GM12892 (cell line): ENCODE measurements around the gene EMC1.
A peak's percentile ranks its signal among the peaks of the same experiment; 100 is the strongest.
"Not testable (repeated sequence)": the region's sequence is repeated elsewhere in the genome, so short reads cannot be mapped to it uniquely, and the experiment has no call there.

Experiments used
- DNase-seq: peaks from one replicate; pipeline ENCODE4 v3.0.0; 2011; ENCODE audit not compliant: insufficient read length
- FAIRE-seq: peaks from 2 replicates; lab custom pipeline; 2011; peaks lifted over from hg19 to GRCh38; lab: Jason Lieb, UNC
- POLR2A ChIP-seq: IDR thresholded peaks from 2 replicates; pipeline ENCODE4 v1.6.1; 2011; ENCODE audit warnings: low read depth, low read length, control low read depth
- POLR2AphosphoS5 ChIP-seq: IDR thresholded peaks from 2 replicates; pipeline ENCODE4 v1.6.1; 2011; ENCODE audit warnings: low read depth, low read length, control low read depth
- TAF1 ChIP-seq: IDR thresholded peaks from 2 replicates; pipeline ENCODE4 v1.6.1; 2011; ENCODE audit warnings: low read depth, mild to moderate bottlenecking, control low read depth, low read length, borderline replicate concordance

EMC1 gene

DNA sequence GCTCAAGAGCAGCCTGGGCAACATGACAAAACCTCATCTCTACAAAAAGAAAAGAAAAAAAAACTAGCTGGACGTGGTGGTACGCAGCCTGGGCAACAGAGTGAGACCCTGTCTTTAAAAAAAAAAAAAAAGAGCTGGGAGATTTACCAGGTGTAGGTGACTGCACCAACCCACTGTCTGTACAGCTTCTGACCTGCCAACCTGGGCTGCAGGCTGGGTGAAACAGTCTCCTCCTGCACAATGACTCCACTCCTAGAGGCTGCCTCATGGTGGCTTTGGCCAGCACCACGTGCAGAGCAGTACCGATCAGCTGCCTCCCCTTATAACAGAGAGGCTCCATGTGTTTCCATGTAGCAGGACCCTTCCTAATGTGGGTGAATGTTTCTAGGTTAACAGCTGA lies 4.0 kb upstream of the EMC1 start:
- TF ChIP-seq POLR2A = no peak
- TF ChIP-seq TAF1 = no peak
- TF ChIP-seq POLR2AphosphoS5 = no peak
- no peak for DNase-seq
- no peak for FAIRE-seq

DNA sequence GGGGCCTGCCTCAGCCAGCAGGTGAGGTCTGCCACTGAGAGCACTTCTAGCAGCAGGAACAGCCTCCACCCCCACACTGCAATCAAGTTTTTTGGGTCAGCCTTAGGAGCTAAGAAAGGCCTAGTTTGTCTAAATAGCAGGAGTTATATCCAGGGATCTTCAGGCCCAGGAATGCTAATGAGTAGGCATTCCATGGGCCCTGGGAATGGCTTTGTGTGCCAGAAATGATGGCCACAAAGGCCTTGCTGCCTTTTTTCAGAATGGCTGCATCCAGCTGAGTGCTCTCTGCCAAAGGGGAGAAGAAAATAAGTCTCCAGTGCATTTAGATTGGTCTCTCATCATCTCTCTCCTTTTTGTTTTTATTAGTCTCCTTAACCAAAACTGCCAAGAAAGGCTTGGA lies 3.1 kb upstream of the EMC1 start:
- no peak for DNase-seq
- TF ChIP-seq TAF1 = no peak
- no peak for TF ChIP-seq POLR2A
- TF ChIP-seq POLR2AphosphoS5 = no peak
- no peak for FAIRE-seq

DNA sequence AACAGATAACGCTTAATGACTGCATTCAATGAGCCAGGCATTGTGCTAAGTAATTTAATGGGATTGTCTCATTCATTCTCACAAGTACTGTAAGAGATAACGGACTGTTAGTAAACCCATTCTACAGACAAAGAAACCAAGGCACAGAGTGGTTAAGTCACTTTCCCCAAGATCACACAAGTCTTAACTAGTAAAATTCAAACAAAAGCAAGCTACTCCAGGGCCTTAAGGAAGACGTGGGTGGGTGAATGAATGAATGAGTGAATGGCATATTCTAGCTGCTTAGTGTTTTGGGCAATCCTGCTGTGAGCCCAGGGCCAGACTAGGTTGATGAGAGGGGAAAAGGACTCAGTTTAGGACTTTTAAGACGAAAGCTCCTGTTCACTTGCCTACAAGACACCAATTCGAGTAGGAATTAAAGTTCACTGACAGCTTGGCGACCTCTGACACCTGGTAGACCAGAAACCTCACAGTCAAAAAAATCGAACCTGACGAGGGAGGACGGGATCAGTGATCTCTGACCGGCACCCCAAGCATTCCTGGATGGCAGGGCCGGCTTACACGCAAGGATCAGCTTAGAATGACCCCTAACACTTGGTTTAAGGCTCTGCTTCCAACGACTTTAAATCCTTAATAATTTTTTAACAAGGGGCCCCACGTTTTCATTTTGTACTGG lies 557 bp downstream of the EMC1 start:
- TF ChIP-seq POLR2AphosphoS5 (no peak), TAF1 (no peak), POLR2A (no peak)
- FAIRE-seq (peak; percentile 69), DNase-seq (no peak)

DNA sequence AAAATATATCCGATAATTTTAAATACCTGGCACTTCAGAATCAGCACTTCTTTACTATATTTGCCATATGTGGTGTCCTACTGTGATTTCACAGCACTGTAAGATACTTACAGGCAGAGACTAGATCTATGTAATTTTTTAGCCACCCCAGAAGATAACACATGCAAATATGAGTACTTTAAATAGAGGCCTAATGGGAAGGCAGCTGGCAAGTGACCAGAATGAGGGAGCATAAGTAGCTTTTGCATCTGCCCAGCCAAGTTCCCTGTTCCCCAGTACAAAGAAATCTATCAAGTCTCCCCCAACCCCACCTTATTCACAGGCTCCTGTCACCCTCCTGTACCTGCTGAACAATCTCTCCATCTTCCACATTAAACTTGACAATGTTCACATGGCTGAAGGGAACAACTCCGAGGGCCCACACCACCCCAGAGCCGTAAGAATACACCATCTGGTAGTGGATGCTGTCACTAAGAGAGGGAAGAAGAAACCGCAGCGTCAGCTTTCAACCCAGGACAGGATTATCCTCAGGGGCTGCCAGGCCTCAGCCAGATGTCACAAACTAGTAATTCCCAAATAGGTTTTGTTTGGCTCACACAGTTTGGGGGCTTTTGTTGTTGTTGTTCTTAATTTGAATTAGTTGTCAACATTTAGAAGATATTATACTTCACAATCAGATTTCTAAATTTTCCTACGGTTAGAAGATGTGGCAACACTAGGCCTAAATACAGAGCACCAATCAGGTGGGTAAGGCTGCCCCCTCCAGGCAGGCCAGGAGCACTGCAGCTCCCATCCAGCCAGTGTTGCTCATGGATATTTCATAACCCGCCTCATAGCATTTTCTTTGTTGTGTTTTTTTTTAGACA lies 10.4 kb downstream of the EMC1 start:
- DNase-seq = peak; percentile 58
- TF ChIP-seq POLR2AphosphoS5 (no peak), TAF1 (no peak), POLR2A (no peak)
- FAIRE-seq = peak; percentile 60

DNA sequence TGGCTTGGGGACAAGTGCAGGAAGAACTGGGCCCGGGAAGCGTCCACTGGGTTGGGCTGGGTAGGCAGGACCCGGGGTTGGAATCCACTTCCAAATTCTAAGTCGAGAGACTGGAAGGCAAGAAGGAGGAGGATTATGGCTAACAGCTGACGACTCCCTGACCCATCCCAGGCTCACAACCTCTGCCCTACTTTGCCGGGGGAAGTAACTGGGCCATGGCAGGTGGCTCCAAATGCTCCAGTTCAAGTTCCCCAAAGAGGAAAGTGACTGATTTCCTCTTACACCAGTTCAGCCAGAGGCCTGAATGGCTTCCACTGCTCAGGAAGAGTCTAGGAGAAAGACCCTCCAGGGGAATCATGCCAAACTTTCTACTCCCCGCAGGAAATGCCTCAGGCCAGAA lies 11.4 kb downstream of the EMC1 start:
- TF ChIP-seq POLR2A = no peak
- no peak for TF ChIP-seq TAF1
- no peak for TF ChIP-seq POLR2AphosphoS5
- no peak for FAIRE-seq
- no peak for DNase-seq

DNA sequence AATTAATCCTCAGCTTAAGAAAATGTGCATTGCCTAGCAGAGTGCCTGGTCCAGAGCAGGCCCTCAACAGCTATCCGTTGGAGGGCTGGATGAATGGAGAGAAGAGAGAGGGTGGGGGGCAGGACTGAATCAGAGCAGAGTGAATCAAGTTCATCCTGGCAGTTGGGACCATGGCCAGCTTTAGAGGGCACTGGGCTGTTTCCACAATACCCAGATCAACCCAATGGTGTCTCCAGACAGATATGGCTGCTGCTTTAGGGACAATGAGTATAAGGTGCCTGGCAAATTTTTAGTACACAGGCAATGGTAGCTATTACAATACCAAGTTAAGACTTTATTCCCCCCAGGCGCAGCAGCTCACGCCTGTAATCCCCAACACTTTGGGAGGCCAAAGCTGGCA lies 17.1 kb downstream of the EMC1 start:
- DNase-seq = no peak
- TF ChIP-seq POLR2A (no peak), POLR2AphosphoS5 (no peak), TAF1 (no peak)
- FAIRE-seq = no peak

DNA sequence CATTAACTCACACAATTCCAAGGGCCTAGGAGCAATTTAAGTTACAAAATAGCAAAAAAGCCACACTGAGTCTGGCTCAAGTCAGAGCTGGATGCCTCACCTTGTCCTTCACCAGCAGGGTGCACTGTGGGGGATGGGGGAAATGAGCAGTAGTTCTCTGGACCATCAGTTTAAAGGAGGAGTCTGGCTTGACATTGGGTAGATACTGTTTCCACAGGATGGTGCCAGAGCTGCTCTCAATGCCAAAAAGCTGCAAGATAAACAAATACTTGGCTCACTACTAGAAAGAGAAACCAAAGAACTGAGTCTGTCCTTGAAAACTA lies 18.8 kb downstream of the EMC1 start:
- no peak for FAIRE-seq
- DNase-seq = no peak
- TF ChIP-seq POLR2A (no peak), TAF1 (no peak)

DNA sequence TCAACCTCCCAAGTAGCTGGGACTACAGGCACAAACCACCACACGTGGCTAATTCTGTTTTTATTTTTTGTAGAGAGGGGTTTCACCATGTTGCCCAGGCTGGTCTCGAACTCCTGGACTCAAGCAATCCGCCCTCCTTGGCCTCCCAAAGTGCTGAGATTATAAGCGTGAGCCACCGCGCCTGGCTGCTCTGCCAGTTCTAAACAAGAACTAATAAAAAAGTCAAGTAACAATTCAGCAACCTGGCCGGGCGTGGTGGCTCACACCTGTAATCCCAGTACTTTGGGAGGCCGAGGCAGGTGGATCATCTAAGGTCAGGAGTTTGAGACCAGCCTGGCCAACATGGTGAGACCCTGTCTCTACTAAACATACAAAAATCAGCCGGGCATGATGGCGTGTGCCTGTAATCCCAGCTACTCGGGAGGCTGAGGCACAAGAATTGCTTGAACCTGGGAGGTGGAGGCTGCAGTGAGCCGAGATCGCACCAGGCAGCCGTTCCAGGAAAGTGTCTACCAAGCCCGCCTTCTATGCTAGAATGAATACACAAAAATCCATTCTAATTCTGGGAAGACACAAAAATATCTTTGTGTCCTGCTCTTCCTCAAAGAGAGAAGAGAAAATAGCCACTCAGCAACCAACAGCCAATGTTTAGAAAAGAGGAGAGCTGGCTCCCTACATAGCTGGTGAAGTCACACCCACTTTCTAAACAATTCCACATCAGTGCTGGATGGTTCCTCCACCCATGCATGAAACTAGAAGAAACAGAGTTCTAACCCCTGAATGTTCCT lies 19.4 kb downstream of the EMC1 start:
- not testable (repeated sequence) for FAIRE-seq

DNA sequence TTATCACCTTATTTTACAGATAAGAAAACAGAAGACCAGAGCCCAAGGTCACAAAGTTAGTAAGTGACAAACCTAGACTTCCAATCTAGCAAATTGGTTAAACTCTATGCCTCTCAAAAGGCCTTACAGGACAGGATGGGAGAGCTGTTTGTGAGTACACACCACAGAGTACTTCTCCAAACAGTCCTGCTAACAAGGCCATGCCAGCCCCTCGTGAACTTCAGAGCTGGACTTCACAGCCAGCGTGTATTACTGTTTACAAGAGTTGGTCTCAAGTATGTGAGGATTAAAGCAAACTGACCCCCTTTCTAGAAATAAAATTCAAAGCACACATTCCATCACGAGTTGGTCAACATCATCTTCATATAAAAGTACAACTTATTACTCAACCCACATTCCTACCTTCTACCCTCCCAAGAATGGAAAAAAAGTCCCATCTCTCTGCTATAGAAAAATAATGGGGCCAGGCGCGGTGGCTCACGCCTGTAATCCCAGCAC lies 21.4 kb downstream of the EMC1 start:
- no peak for DNase-seq
- no peak for FAIRE-seq
- no peak for TF ChIP-seq POLR2AphosphoS5
- no peak for TF ChIP-seq TAF1
- no peak for TF ChIP-seq POLR2A

More for the DNA sequence above, 19.4 kb downstream of the EMC1 start:
- not testable (repeated sequence) for DNase-seq

DNA sequence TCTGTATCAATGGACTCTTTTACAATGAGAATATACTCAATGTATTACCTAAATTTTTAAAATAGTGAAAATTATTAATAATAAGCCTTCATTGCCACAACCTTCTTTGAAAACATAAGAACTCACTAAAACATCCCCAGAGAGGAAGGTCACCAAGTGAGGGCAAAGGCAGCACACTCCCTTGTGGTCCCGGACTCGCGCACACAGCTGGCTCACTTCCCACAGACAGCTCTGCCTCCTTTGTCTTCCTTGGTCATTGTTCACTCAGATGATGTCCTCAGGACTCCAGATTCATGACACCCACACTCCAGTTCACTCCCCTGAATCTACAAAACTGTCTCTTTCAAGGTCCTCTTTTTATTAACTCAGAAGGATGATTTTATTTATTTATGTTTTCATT lies 22.1 kb downstream of the EMC1 start:
- no peak for TF ChIP-seq POLR2A
- TF ChIP-seq TAF1 = no peak
- no peak for TF ChIP-seq POLR2AphosphoS5
- no peak for DNase-seq
- FAIRE-seq = no peak
